Effector memory CD4-positive, alpha-beta T cell (primary cell): Measurements from ENCODE around the gene BBS9.

ENCODE experiments used
- DNase-seq, 3 donors: peaks; one replicate each; pipeline ENCODE4 v3.0.0-alpha.2; 2020
- H3K27ac ChIP-seq: 2 replicates; pipeline ENCODE4 v1.7.0; 2013; ENCODE audit warnings: mild to moderate bottlenecking, low read length, moderate library complexity; ENCODE audit not compliant: insufficient read depth, poor library complexity, severe bottlenecking
- H3K27me3 ChIP-seq: replicated peaks from 2 replicates; pipeline ENCODE4 v1.7.0; 2013; ENCODE audit warnings: mild to moderate bottlenecking, low read length; ENCODE audit not compliant: insufficient read depth, control insufficient read depth, poor library complexity, severe bottlenecking
- H3K36me3 ChIP-seq: 2 replicates; pipeline ENCODE4 v1.7.0; 2013; ENCODE audit warnings: mild to moderate bottlenecking, low read length, moderate library complexity; ENCODE audit not compliant: control insufficient read depth, insufficient read depth
- H3K4me1 ChIP-seq: 2 replicates; pipeline ENCODE4 v1.7.0; 2013; ENCODE audit warnings: low read length, mild to moderate bottlenecking; ENCODE audit not compliant: control insufficient read depth, insufficient read depth, poor library complexity, severe bottlenecking
- H3K4me3 ChIP-seq: 2 replicates; pipeline ENCODE4 v1.7.0; 2013; ENCODE audit warnings: low read length, low read depth, mild to moderate bottlenecking; ENCODE audit not compliant: insufficient read depth, poor library complexity, severe bottlenecking
- H3K9me3 ChIP-seq: 2 replicates; pipeline ENCODE4 v1.7.0; 2013; ENCODE audit warnings: mild to moderate bottlenecking, low read length, moderate library complexity; ENCODE audit not compliant: control insufficient read depth

BBS9 gene

GRCh38 chr7:33410266-33410665 is 280.9 kb downstream of the BBS9 start:
- Histone ChIP-seq H3K36me3 (no peaks in the 10 kb centered on the region), H3K4me1 (no peaks in the 10 kb centered on the region), H3K27me3 (no peaks in the 10 kb centered on the region), H3K27ac (no peak overlapping the region), H3K9me3 (no peaks in the 10 kb centered on the region), H3K4me3 (no peak overlapping the region)
- no peak for DNase-seq

GRCh38 chr7:33411020-33411419 is 281.7 kb downstream of the BBS9 start:
- Histone ChIP-seq H3K36me3 (no peaks in the 10 kb centered on the region), H3K27ac (no peak overlapping the region), H3K4me1 (no peaks in the 10 kb centered on the region), H3K4me3 (no peak overlapping the region), H3K27me3 (no peaks in the 10 kb centered on the region), H3K9me3 (no peaks in the 10 kb centered on the region)
- DNase-seq, result no peak

- H3K4me3 ChIP-seq, result no peak overlapping the region
- no peaks in the 10 kb centered on the region for H3K36me3 ChIP-seq
- no peak for DNase-seq
- no peaks in the 10 kb centered on the region for H3K4me1 ChIP-seq
- H3K27ac ChIP-seq, result no peak overlapping the region
- no peaks in the 10 kb centered on the region for H3K27me3 ChIP-seq
- H3K9me3 ChIP-seq, result no peaks in the 10 kb centered on the region
Observed at GRCh38 chr7:33412331-33412730, 283.0 kb downstream of the BBS9 start.

GRCh38 chr7:33418251-33418701 is 288.9 kb downstream of the BBS9 start:
- DNase-seq, result no peak
- no peaks in the 10 kb centered on the region for H3K36me3 ChIP-seq
- H3K27ac ChIP-seq, result no peak overlapping the region
- H3K9me3 ChIP-seq, result no peaks in the 10 kb centered on the region
- no peaks in the 10 kb centered on the region for H3K27me3 ChIP-seq
- H3K4me1 ChIP-seq, result no peaks in the 10 kb centered on the region
- H3K4me3 ChIP-seq, result no peak overlapping the region

- H3K4me3 ChIP-seq, result no peak overlapping the region
- H3K27ac ChIP-seq, result no peak overlapping the region
- no peaks in the 10 kb centered on the region for H3K4me1 ChIP-seq
- H3K27me3 ChIP-seq, result no peaks in the 10 kb centered on the region
- no peaks in the 10 kb centered on the region for H3K9me3 ChIP-seq
- no peaks in the 10 kb centered on the region for H3K36me3 ChIP-seq
- no peak for DNase-seq
Observed at GRCh38 chr7:33420311-33420940, 291.1 kb downstream of the BBS9 start.

- Histone ChIP-seq H3K4me3 (no peak overlapping the region), H3K36me3 (no peaks in the 10 kb centered on the region), H3K27ac (no peak overlapping the region), H3K27me3 (no peaks in the 10 kb centered on the region), H3K9me3 (no peaks in the 10 kb centered on the region), H3K4me1 (no peaks in the 10 kb centered on the region)
- DNase-seq, result no peak
Observed at GRCh38 chr7:33421429-33421828, 292.1 kb downstream of the BBS9 start.

GRCh38 chr7:33422141-33422540 is 292.8 kb downstream of the BBS9 start:
- H3K27me3 ChIP-seq, result no peaks in the 10 kb centered on the region
- no peak overlapping the region for H3K4me3 ChIP-seq
- H3K27ac ChIP-seq, result no peak overlapping the region
- DNase-seq, result no peak
- H3K36me3 ChIP-seq, result no peaks in the 10 kb centered on the region
- H3K9me3 ChIP-seq, result no peaks in the 10 kb centered on the region
- H3K4me1 ChIP-seq, result no peaks in the 10 kb centered on the region

GRCh38 chr7:33422825-33423645 is 293.7 kb downstream of the BBS9 start:
- H3K27ac ChIP-seq, result no peak overlapping the region
- no peaks in the 10 kb centered on the region for H3K4me1 ChIP-seq
- DNase-seq, result no peak
- no peak overlapping the region for H3K4me3 ChIP-seq
- no peaks in the 10 kb centered on the region for H3K27me3 ChIP-seq
- H3K9me3 ChIP-seq, result no peaks in the 10 kb centered on the region
- no peaks in the 10 kb centered on the region for H3K36me3 ChIP-seq

GRCh38 chr7:33423646-33424020 is 294.3 kb downstream of the BBS9 start:
- Histone ChIP-seq H3K36me3 (no peaks in the 10 kb centered on the region), H3K27me3 (no peaks in the 10 kb centered on the region), H3K27ac (no peak overlapping the region), H3K9me3 (no peaks in the 10 kb centered on the region), H3K4me1 (no peaks in the 10 kb centered on the region), H3K4me3 (no peak overlapping the region)
- no peak for DNase-seq

- DNase-seq, result no peak
- no peaks in the 10 kb centered on the region for H3K4me1 ChIP-seq
Observed at GRCh38 chr7:33425395-33425794, 296.0 kb downstream of the BBS9 start.

More at GRCh38 chr7:33425395-33425794, 296.0 kb downstream of the BBS9 start:
- Histone ChIP-seq H3K4me3 (no peak overlapping the region), H3K36me3 (no peaks in the 10 kb centered on the region), H3K9me3 (no peaks in the 10 kb centered on the region), H3K27me3 (no peaks in the 10 kb centered on the region), H3K27ac (no peak overlapping the region)
